ENCODE data around the gene ASGR2.

The ASGR2 gene

GRCh38 chr17:7146115-7146514 lies 31.5 kb upstream of the ASGR2 start:
- ATAC-seq: peak; percentile 25; the same call in 1 of the 3 replicates
- no peak for TF ChIP-seq BACH2 (CRISPR knock-in tag; IDR thresholded peaks at IDR 0.05; ENCODE audit: borderline replicate concordance)
- TF ChIP-seq ZNF8 (CRISPR knock-in tag; IDR thresholded peaks at IDR 0.05): no peak
- TF ChIP-seq ZFP3 (CRISPR knock-in tag; IDR thresholded peaks at IDR 0.05): no peak
- no peak for TF ChIP-seq ARNTL (CRISPR knock-in tag; IDR thresholded peaks at IDR 0.05; ENCODE audit: borderline replicate concordance, low read depth)
- TF ChIP-seq GLIS3 (CRISPR knock-in tag; IDR thresholded peaks at IDR 0.05): no peak
- TF ChIP-seq ISL1 (CRISPR knock-in tag; IDR thresholded peaks at IDR 0.05): no peak
- no peak for TF ChIP-seq RARB (CRISPR knock-in tag; IDR thresholded peaks at IDR 0.05)
- TF ChIP-seq PPARA (CRISPR knock-in tag; IDR thresholded peaks at IDR 0.05; ENCODE audit: borderline replicate concordance): no peak
- no peak for TF ChIP-seq CREB5 (CRISPR knock-in tag; IDR thresholded peaks at IDR 0.05; ENCODE audit: low read depth)
- TF ChIP-seq TSHZ2 (CRISPR knock-in tag; IDR thresholded peaks at IDR 0.05): no peak
- TF ChIP-seq OSR1 (CRISPR knock-in tag; IDR thresholded peaks at IDR 0.05): no peak

GRCh38 chr17:7144213-7144612 lies 29.6 kb upstream of the ASGR2 start:
- TF ChIP-seq POU6F1 (CRISPR knock-in tag; IDR thresholded peaks at IDR 0.05; ENCODE audit: borderline replicate concordance, low read depth) (no peak), ZFP30 (CRISPR knock-in tag; IDR thresholded peaks at IDR 0.05) (no peak), ESRRG (CRISPR knock-in tag; IDR thresholded peaks at IDR 0.05) (no peak), BACH2 (CRISPR knock-in tag; IDR thresholded peaks at IDR 0.05; ENCODE audit: borderline replicate concordance) (no peak), ZC3H10 (CRISPR knock-in tag; IDR thresholded peaks at IDR 0.05) (no peak), ZNF8 (CRISPR knock-in tag; IDR thresholded peaks at IDR 0.05) (no peak), ZNF565 (CRISPR knock-in tag; conservative IDR thresholded peaks at IDR 0.05; ENCODE audit: low read depth) (no peak), OSR1 (CRISPR knock-in tag; IDR thresholded peaks at IDR 0.05) (no peak), ZNF70 (CRISPR knock-in tag; IDR thresholded peaks at IDR 0.05) (no peak), TCF4 (CRISPR knock-in tag; IDR thresholded peaks at IDR 0.05; ENCODE audit: borderline replicate concordance) (no peak), GLIS3 (CRISPR knock-in tag; IDR thresholded peaks at IDR 0.05) (no peak), CSDC2 (CRISPR knock-in tag; IDR thresholded peaks at IDR 0.05) (no peak), ZFP3 (CRISPR knock-in tag; IDR thresholded peaks at IDR 0.05) (no peak), PPARA (CRISPR knock-in tag; IDR thresholded peaks at IDR 0.05; ENCODE audit: borderline replicate concordance) (no peak), TSHZ2 (CRISPR knock-in tag; IDR thresholded peaks at IDR 0.05) (no peak), PATZ1 (CRISPR knock-in tag; IDR thresholded peaks at IDR 0.05; ENCODE audit: borderline replicate concordance) (no peak), ARNTL (CRISPR knock-in tag; IDR thresholded peaks at IDR 0.05; ENCODE audit: borderline replicate concordance, low read depth) (no peak), SNAI2 (CRISPR knock-in tag; IDR thresholded peaks at IDR 0.05) (no peak), ISL1 (CRISPR knock-in tag; IDR thresholded peaks at IDR 0.05) (no peak)
- ATAC-seq: no peak
